Stimulated activated CD4-positive, alpha-beta T cell treated with anti-CD3 and anti-CD28 coated beads, Interleukin-1b, Interleukin-23, amount 100 ng/mL, for 48 hours (primary cell): ENCODE data around the gene LRRTM3.

Experiments used
- DNase-seq: peaks from one replicate; pipeline ENCODE4 v3.0.0-alpha.2; 2020

The LRRTM3 gene

DNA sequence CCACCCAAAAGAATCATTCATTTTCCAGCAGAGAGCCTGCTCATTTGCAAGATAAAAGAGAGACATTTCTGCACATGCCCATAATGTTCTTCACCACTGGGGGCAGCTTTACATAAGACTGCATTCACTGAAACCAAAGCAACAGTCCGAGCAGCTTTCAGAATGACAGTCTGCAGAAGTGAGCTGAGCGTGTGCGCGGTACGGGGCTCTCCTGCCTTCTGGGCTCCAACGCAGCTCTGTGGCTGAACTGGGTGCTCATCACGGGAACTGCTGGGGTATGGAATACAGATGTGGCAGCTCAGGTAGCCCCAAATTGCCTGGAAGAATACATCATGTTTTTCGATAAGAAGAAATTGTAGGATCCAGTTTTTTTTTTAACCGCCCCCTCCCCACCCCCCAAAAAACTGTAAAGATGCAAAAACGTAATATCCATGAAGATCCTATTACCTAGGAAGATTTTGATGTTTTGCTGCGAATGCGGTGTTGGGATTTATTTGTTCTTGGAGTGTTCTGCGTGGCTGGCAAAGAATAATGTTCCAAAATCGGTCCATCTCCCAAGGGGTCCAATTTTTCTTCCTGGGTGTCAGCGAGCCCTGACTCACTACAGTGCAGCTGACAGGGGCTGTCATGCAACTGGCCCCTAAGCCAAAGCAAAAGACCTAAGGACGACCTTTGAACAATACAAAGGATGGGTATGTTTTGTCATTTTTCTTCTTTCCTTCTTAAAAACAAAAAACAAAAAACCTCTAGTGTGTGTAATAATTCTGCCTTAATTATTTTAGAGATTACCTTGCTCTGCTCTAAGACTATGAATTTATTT, at the start of gene LRRTM3:
Gene LRRTM3, plus strand, starts transcription at position 141 of the 820 bp plus-strand sequence.
- peak; percentile 19 for DNase-seq

DNA sequence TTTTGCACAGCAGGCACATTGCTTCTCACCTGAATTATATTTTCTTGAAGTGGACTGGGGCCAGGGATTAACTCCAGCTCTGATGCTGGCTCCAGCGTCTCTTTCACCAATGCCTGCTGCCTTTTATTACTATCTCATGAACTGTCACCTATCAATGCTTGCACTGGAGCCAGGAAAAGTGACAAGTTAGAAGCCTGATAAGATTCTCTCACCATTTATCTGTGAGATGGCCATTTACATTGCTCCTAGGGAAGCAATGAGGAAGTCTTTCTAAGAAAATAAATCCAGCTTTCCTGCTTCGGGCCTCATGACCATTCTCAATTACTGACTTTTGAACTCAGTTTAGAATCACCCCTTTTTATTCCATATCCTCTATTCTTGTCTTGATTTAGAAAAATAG, 48.5 kb upstream of the LRRTM3 start:
- no peak for DNase-seq

DNA sequence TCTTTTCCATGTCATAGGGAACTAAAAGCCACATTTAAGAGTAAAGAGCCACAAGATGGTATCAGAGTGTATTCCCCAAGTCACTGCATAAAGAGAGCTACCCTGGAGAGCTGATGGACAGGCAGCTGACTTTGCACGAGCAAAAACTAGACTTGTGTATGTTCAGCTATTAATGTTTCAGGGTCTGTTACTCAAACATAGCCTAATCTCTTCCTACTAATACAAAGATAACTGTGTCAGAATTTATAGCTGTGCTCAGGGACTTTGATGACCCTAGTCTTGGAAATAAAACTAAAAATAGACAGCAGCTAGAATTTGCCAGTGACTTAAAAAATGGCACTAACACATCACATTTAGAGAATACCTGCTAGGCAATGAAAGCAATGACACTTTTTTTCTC, 45.5 kb upstream of the LRRTM3 start:
- DNase-seq, result no peak

DNA sequence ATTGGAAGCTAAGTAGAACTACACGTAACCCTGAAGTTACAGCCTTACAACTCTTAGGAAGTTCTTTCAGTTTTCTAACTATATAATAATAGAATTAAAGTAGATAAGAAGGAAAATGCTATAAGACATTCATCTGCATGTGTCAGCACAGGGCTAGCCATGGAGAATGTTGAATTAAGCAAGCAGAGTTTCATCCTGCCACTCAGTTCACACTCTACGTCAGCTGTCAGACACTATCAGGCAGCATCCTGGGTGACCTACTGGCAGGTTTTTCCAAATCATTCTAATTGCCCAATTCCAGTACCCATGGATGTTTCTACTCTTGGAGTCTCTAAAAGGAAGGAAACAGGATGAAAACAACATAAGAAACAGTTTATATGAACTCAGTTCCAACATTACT, 45.0 kb upstream of the LRRTM3 start:
- DNase-seq, result no peak

DNA sequence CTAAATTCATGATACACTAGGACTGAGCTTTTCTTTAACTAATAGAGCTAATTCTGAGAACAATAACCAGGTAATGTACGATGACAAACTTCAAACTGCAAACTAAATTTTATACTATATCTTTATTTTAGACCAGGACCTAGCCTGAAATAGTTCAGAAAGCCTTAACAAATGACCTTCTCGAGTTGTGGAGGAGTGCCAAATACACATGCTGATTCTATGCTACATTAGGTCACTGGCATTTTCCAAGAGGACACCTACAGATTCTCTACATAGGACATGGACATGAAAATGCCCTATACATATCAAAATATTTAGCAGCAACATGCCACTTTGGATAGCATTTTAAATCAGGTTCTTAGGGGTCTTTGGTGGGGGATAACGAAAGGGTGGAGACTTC, 44.0 kb upstream of the LRRTM3 start:
- DNase-seq, result no peak

DNA sequence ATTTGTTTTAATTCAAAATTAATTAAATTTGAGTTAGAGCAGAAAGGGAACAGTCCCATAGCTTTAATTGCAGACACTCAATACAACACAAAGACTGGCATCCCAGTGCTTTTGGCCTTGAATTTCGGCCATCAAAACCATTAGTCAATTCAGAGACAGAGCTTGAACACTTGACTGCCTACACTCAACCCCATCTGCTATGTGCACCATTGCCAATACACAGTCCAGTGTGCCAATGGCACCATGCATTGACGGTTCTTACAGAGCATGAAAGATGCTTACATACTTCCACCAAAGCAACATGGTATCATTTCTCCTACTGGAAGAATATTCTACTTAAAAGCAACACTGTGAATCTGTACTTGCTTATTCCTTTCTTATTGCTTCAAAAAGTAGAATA, 43.6 kb upstream of the LRRTM3 start:
- DNase-seq, result no peak

DNA sequence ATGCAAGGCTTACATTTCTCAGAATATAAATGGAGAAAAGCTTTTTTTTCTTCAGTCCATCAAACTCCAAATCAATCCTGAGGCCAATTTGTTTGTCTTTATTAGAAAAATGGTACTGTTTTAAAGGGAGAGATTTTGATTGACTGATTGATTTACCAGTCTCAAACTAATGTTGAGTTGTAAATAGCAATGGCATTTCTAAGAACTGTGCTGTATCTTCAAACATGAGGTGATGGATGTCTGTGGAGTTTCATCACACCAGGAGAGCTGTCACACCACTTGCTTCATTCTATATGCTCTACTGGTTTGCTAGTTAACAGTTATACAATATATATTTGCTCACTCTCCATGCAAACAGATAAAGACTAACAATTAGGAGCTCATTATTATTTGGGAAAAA, 39.0 kb upstream of the LRRTM3 start:
- DNase-seq, result no peak

DNA sequence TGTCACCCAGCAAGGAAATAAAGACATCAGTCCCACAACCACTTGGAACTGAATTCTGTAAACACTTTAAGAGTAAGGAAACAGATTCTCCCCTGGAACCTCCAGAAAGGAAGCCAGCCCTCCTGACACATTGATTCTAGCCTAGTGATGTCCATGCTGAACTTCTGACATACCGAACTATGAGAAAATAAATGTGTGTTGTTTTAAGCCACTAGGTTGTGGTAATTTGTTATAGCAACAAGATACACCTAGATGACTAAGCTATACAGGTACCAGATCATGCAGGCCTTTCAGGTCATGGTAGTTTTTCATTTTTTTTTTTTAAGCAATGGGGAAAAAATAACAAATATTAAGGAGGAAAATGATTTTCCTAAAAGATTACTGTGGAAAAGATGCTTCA, 37.6 kb upstream of the LRRTM3 start:
- DNase-seq, result no peak

DNA sequence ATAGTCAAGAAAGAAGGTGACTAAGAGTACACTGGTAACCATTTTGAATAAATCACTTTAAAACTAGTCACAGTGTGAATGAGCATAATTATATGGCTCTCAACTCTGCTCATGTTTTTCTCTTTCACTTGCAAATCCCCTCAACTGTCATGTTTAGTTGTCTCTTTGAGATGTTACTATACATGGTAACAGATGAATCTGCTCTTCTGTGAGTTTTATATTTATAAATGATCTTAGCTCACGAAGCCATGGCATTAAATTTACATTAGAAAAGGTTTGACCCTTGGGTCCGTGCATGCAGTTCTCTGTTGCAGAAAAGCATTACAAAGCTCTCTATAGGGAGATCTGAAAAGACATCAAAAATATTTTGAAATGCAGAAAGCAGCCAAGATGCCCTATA, 33.0 kb upstream of the LRRTM3 start:
- no peak for DNase-seq

DNA sequence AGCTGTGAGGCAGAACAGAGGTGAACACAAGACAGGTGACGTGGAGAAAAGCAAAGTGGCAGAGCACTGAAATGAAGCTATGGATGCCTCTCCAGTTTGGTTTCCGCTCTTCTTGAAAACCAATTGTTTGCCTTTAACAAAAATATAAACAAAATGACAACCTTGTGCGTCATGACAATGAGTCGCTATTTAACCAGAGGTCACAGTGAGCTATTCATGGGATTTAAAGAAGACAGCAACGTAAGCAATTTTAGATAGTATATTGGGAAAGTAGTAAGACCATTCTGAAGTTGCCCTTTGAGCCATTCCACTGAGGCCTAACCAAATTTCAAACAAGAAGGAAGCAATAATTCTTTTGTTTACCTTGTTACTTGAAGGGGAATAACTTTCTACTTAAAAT, 15.2 kb upstream of the LRRTM3 start:
- no peak for DNase-seq

DNA sequence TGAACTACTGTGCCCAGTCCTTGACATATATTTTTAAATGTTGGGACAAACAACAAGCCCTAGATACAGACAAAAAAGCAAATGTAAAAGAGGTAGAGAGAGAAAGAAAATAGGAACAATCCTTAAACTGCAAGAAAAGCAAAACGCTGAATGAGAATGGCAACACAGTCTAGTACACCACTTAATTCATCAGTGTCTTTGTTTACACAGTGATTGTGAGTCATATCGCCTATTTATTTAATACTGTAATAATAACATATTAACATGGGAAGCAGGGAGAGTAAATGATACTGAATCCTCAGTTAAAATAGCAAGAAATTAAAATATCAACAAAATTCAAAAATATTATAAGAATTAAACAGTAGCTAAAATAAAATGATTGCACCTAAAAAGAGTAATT, 9.8 kb upstream of the LRRTM3 start:
- DNase-seq, result no peak

DNA sequence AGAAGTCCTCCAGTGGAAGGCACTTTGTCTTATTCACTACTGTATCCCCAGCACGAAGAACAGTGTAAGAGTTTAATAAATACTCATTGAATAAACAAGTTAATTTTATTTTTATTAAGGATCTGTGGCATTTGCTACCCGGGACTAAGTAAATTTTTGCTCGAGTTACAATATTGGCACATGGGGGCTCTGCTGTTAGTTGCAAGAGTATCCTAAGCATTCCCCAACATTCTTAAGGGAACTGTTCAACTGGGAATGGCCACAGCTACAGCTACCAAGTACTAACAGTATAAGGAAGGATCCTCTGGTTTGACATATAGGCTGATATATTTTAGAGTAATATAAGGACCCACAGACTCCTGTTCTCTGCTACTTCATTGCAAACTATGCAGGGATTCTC, 8.7 kb upstream of the LRRTM3 start:
- no peak for DNase-seq

DNA sequence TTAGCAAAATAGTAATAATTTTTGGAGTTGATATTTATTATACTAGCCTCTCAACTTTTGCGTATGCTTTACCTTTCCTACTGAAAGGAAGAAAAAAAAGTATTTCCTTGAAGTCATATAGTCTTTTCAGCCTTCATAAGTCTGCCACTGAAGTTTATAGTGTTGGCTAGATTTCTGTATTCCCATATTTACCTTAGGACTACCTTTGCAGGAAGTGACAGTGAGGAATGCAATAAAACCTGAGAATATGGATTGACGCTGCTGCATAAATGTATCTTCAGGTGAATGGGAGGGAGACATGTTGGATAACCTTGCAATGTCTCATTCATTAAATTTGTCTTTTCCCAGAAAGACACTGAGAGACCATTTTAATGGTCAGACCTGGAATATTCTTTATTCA, 6.6 kb upstream of the LRRTM3 start:
- no peak for DNase-seq

DNA sequence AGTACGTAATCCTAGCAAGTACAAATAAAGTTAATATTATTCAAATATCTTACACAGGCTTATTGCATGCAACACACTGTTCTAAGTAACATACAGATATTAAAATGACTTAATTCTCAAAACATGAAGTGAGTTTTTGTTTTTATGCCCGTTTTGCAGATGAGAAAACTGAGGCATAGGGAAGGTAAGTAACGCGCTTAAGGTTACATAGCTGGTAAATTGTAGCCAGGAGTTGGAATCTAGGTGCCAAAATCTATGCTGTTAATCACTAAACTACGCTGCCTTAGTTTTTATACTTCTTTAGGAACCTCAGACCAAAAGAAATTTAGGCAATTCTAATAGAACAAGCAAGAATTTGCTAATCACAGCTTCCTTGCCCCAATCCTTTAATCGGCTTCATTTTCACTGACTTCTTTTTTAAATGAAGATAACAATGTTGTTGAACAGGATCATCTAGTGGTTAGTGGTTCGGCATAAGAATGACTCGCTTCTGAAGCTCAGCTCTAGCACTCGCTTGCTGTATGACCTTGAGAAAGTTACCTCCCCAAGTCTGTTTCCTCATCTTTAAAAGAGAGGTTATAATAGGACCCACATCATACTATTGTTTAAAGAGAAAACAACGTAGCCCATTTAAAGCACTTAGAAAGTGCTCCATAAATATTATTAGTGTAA, 1.0 kb upstream of the LRRTM3 start:
- no peak for DNase-seq

DNA sequence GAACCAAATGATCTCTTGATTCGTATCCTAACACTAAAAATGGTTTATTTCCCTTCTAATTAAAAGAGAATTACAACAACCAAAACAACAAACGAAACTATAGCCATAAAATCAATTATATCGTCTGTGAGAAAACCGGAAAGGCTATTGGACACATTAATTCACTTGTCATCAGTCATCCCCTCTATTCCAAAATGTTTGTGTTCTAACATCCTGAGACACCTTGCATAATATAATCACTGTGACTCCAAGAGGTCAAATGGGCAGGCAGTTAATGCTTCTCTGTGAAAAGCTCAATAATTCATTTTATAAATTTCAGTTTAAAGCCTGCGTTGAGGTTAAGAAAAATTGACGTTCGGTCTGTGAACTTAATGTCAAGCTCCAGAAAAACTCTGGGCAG, 463 bp upstream of the LRRTM3 start:
- no peak for DNase-seq

DNA sequence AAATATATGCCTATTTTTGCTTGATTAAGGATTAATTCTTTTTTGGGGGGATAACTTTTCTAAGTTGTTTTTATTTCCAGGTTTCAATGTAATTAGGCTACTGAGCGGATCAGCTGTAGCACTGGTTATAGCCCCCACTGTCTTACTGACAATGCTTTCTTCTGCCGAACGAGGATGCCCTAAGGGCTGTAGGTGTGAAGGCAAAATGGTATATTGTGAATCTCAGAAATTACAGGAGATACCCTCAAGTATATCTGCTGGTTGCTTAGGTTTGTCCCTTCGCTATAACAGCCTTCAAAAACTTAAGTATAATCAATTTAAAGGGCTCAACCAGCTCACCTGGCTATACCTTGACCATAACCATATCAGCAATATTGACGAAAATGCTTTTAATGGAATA, 1.0 kb downstream of the LRRTM3 start:
- DNase-seq, result no peak

DNA sequence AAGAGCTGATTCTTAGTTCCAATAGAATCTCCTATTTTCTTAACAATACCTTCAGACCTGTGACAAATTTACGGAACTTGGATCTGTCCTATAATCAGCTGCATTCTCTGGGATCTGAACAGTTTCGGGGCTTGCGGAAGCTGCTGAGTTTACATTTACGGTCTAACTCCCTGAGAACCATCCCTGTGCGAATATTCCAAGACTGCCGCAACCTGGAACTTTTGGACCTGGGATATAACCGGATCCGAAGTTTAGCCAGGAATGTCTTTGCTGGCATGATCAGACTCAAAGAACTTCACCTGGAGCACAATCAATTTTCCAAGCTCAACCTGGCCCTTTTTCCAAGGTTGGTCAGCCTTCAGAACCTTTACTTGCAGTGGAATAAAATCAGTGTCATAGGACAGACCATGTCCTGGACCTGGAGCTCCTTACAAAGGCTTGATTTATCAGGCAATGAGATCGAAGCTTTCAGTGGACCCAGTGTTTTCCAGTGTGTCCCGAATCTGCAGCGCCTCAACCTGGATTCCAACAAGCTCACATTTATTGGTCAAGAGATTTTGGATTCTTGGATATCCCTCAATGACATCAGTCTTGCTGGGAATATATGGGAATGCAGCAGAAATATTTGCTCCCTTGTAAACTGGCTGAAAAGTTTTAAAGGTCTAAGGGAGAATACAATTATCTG, 1.6 kb downstream of the LRRTM3 start:
- DNase-seq, result no peak

DNA sequence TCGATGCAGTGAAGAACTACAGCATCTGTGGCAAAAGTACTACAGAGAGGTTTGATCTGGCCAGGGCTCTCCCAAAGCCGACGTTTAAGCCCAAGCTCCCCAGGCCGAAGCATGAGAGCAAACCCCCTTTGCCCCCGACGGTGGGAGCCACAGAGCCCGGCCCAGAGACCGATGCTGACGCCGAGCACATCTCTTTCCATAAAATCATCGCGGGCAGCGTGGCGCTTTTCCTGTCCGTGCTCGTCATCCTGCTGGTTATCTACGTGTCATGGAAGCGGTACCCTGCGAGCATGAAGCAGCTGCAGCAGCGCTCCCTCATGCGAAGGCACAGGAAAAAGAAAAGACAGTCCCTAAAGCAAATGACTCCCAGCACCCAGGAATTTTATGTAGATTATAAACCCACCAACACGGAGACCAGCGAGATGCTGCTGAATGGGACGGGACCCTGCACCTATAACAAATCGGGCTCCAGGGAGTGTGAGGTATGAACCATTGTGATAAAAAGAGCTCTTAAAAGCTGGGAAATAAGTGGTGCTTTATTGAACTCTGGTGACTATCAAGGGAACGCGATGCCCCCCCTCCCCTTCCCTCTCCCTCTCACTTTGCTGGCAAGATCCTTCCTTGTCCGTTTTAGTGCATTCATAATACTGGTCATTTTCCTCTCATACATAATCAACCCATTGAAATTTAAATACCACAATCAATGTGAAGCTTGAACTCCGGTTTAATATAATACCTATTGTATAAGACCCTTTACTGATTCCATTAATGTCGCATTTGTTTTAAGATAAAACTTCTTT, 2.3 kb downstream of the LRRTM3 start:
- DNase-seq, result no peak

DNA sequence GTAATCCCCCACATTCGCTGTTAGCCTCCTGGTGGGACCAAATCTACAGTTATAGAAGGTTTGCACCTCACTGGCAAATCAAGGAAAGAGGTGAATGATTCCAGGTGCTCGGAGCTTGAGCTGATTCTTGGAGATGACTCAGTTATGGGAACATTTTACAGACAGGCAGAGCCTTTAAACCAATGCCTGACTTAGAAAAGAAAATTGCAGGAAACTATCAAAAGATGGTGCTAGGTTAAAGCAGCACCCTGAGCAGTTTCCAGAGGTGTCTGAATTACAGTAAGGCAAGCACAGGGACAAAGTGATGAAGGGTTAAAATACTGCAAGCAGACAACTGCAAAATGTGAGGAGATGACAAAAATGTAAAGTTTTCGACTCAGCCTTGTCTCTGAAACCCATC, 2.9 kb downstream of the LRRTM3 start:
- no peak for DNase-seq

DNA sequence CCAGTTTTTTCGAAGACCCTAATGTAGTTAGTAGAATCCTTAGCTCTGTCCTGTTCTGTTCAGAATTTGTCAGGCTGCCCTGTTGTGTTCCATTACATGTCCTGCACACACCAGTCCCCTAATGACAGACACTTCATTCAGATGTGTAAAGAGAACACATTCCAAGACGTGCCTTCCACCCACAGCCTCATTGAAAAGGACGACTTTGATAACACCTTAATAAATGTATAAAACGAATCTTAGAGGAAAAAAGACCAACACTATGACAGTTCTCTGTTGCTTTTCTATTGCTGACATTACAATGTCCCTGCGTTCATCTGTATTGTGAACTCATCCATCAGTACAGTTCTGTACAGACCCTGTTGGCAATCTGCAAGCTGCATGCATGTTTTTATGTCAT, 3.5 kb downstream of the LRRTM3 start:
- DNase-seq, result no peak

DNA sequence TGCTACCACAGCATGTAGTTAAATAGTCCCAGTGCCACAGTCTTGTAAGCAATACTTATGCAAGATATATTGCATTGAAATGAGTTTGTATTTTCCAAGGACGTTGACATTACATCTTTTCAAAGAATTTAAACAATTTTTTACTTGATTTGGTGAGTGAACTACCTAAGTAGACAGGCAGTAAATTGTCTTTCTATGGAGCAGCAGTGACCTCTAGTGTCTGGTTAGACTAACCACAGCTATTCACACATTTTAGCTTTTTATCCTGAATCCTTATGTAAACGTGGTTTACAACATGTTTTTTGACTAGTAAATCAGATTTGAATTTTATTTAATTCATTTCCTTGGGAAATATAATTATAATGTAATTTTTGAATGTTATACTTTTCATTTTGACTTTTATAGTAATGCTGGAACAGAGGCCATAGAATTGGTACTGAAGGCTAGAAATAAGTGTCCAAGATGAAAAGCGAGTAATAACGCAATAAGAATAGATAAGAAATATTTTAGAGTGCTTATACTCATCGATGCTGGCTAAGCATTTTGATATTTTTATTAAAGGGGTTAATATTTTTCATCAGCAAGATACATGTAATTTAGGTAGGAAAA, 5.6 kb downstream of the LRRTM3 start:
- no peak for DNase-seq

DNA sequence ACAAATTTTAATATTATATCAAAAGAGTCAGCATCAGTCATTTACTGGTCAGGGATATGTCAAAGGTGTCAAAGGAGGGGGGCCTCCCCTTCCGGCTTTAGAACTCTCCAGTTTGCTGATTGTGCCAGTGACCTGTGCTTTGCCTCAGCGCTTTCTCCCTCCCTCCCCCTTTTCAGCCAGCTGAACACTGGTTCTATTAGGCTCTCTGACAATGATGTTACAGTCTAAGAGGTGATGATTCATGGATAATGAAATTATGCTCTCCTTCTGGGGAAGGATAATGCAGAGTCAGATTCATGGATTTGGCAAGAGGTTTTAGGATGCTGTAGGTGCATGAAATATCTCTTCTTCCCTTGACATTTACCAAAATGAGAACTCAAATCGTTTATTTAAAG, 6.1 kb downstream of the LRRTM3 start:
- DNase-seq, result no peak

DNA sequence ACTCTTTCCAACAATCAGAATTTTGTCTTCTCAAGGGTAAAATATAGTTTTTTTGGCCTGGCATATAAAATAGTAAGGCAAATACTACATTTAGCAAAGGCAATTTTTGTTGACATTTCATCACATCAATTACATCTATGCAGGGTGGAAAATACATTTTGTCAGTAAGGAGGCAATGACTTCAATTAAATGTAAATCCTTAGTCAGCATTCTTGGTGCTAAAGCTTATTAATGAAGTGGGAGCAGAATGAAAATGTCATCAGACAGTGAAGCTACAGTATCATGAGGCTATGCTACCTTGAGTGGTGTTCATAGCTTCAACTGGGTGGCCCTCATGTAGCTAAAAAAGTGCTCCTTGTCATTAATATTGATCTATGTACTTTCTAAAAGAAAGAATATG, 8.9 kb downstream of the LRRTM3 start:
- DNase-seq, result no peak
